Measurements from ENCODE around the gene MET.
"Not testable (repeated sequence)": the region's sequence is repeated elsewhere in the genome, so short reads cannot be mapped to it uniquely, and the experiment has no call there.

MET gene

GRCh38 chr7:116698930-116699721 is 27.1 kb downstream of the MET start:
- DNase-seq (ENCODE audit: low read depth), result no peak

DNA sequence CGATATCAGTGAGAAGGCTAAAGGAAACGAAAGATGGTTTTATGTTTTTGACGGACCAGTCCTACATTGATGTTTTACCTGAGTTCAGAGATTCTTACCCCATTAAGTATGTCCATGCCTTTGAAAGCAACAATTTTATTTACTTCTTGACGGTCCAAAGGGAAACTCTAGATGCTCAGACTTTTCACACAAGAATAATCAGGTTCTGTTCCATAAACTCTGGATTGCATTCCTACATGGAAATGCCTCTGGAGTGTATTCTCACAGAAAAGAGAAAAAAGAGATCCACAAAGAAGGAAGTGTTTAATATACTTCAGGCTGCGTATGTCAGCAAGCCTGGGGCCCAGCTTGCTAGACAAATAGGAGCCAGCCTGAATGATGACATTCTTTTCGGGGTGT is 27.7 kb downstream of the MET start:
- DNase-seq (ENCODE audit: low read depth), result no peak

DNA sequence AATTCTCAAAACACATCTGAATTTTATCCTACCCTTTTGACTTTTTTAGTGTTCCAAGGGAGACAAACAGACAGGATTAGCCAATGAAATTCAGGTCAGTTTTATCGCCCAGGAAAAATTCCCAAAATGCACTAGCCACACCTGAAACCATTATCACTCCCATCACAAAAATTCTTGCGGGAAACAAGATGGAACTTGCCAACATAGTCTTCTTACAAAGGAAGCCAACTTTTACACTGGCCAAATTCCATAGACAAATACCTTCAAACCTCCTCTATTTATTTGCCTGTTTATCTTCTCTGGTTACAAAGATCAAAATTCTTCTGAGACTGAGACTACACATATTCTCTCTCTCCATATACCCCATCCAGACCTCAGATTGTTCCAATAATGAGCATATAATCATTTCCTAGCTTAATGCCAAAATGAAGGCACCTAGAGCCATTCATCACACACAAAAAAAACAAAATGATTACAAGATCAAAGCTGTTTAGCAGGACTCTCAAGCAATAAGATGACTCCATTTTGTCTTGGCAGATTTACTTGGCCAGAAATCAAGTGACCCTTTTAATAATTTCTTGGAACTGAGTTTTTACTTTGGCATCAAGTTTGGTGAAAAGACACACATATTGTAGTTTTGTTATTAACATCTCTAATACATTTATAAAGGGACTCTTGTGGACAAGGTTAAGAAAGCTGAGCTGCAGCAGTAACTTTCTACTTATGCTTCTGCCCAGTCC is 30.2 kb downstream of the MET start:
- no peak for DNase-seq (ENCODE audit: low read depth)

GRCh38 chr7:116704650-116705228 is 32.7 kb downstream of the MET start:
- DNase-seq (ENCODE audit: low read depth), result no peak

DNA sequence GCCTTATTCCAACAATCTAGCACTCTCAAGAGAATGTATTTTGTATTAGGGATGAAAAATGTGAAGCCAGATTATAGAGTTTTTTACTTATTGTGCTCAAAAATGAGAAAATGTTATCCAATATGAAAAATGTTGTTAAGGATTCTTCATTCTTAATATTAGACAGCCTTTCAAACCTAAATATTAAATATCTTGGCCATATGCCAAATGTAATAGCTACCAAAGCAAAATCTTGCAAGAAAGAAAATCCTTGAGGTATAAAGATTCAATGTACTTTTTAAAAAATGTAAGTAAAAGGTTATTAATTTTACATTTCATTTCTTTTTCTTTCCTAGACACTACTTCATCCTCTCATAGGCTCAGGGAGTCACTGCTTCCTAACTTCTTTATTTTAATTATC is 33.4 kb downstream of the MET start:
- DNase-seq (ENCODE audit: low read depth), result no peak

DNA sequence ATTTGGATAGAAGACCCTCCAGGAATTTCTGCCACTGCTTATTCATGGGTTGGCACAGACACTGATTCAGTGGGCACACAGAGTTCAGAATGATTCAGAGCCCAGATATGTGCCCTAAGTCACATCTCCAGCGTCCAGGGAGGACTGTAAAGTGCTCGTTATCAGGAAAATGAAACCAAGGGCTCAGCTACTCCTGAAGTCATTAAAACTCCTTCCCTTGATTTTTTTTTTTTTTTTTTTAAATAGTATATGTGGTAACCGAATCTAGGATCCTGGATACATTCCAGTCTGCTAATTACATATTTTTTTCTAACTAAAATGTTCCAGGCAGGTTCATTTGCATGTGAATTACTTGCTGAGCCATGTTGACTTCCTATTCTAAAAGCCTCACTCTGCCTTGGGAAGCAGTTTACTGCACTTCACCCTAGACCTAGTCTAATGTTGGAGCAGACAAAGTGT is 34.7 kb downstream of the MET start:
- peak; percentile 36 for DNase-seq (ENCODE audit: low read depth)

DNA sequence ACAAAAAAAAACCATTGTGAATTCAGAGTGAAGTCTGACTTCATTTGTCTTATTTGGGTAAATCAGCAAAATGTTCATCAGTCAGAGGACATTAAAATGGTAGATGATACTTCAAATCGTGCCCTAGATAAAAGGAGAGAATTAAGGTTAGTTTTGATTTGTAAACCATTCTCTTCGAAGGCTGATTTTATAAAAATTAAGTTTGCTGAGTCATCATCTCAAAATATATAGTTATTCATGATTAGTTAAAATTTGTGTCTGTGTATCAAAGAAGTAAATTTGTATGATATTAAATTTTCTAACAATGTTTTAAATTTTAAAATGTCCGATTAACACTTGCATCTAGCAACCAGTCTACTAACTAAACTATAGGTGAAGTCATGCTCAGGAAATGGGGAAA is 35.3 kb downstream of the MET start:
- DNase-seq (ENCODE audit: low read depth), result no peak

DNA sequence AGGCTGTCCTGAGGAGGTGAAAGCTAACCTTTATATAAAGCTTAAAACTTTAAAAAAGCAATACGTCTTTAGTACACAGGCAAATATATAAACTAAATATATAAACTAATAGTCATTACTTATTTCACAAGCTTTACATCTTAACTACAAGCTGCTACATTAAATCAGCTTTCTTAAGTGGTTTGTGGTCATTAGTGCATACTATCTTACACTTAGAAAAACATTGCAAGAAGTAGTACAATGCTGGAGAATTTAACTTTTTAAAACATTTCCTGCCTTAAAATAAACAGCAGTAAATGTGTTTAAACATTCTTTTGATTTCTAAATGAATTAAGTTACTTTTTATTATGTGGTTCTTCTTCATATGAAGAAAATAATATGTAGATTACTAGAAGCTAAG is 36.3 kb downstream of the MET start:
- no peak for DNase-seq (ENCODE audit: low read depth)

DNA sequence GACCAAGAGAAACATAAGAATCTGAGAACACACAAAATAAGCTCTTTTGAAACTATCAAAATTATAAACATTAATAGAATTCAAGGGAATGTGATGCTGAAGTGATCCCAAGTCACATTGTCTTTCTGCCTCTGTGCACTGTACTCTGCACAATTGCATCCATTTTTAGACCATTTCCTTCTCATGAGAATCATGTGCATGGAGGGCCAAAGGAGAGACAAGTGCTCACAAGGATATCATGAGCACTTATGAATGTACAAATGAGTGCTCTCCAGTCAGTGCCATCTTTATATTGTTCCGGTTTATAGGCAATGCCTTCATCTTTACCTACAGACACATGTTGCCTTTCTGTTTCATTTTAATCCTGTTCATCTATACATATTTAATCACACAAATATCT is 36.9 kb downstream of the MET start:
- no peak for DNase-seq (ENCODE audit: low read depth)

DNA sequence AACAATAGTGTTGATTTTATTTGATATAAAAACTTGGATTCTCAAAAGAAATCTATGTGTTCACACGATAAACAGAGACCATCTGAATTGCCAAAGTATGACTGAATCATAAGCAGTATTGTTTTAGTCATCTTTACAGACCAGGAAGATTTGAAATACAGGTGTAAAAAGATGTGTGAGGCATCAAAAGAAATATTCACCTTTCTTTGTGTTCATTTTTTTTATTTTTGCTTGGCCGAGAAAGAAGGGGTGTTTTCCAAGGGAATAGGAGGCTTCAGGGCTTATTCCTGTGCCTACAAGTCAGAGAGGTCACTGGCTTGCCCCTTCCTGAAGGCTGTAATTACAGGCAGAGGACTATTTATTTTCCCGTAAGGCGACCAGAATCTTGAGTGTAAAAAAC is 37.3 kb downstream of the MET start:
- DNase-seq (ENCODE audit: low read depth), result no peak

GRCh38 chr7:116710764-116711452 is 38.9 kb downstream of the MET start:
- no peak for DNase-seq (ENCODE audit: low read depth)

GRCh38 chr7:116711790-116712189 is 39.8 kb downstream of the MET start:
- DNase-seq (ENCODE audit: low read depth), result no peak

DNA sequence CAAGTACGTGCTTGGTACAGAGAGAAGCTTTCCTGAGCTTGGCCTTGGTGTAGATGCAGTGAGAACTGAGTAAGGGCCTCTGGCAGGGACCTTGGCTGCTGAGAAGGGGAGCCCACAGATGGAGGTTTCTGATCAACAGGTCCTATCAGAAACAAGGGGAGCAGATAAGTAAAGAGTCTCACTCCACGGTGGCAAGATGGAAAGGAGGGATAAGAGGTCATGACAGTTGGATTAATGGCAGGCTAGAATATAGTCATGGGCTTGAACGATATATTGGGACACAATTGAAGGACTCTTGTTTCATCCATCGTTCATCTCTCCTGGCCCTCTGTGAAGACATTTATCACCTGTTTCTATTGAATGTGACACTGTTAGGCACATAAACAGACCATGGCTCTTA is 41.5 kb downstream of the MET start:
- DNase-seq (ENCODE audit: low read depth), result no peak

DNA sequence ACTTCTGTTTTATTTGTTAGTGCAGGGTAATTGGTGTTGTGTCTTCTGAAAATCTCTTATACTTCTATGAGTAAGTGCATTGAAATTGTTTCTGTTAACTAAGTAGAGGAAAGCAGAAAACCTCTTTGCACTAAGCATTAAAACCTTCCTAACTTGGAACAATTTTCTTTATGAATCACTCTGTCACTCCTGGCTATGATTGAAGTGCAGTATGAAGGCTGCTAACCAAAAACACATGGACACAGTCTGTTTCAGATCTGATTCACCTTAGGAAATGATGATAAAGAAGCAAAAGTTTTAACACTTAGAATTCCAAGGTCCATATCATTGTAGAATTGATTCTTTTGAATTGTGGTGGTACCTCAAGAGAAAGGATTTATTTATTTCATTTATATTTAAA is 41.9 kb downstream of the MET start:
- DNase-seq (ENCODE audit: low read depth), result peak; percentile 68

- no peak for DNase-seq (ENCODE audit: low read depth)
Measured at GRCh38 chr7:116715077-116715476, 43.1 kb downstream of the MET start.

- no peak for DNase-seq (ENCODE audit: low read depth)
Measured at GRCh38 chr7:116717137-116717536, 45.1 kb downstream of the MET start.

DNA sequence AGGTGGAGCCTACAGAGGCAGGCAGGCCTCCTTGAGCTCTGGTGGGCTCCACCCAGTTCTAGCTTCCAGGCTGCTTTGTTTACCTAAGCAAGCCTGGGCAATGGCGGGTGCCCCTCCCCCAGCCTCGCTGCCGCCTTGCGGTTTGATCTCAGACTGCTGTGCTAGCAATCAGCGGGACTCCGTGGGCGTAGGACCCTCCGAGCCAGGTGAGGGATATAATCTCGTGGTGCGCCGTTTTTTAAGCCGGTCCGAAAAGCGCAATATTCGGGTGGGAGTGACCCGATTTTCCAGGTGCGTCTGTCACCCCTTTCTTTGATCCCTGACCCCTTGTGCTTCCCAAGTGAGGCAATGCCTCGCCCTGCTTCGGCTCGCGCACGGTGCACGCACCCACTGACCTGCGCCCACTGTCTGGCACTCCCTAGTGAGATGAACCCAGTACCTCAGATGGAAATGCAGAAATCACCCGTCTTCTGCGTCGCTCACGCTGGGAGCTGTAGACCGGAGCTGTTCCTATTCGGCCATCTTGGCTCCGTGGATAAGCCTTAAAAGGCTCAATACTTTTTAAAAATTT is 52.0 kb downstream of the MET start:
- not testable (repeated sequence) for DNase-seq (ENCODE audit: low read depth)

DNA sequence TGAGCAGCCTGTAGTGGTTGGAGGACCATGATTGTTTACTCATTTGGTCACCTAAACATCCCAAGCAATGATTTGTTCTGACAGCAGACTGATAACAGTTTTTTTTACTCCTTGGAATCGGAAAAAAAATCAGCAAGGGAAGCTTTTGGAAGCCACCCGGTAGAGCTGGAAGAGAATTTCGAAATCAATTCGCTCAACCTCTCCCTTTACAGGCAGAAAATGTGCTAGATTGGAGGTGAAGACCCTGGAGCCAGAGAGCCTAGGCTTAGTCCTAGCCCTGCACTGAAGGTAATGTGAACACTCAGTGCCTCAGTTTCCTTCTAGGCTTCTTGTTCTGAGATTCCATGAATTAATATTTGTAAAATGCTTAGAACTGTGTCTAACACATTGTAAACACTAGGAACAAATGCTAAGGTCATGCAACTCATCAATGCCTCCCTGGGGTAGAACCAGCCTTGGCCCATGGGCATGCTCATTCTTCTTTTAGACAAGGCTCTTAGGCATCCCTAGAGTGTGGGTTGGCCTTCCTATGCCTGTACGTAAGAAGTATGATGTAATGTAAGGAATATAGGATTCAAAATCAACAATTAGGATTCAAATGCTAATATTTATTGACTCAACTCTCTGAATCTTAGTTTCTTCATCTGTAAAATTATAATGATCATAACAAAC is 52.7 kb downstream of the MET start:
- DNase-seq (ENCODE audit: low read depth), result no peak

DNA sequence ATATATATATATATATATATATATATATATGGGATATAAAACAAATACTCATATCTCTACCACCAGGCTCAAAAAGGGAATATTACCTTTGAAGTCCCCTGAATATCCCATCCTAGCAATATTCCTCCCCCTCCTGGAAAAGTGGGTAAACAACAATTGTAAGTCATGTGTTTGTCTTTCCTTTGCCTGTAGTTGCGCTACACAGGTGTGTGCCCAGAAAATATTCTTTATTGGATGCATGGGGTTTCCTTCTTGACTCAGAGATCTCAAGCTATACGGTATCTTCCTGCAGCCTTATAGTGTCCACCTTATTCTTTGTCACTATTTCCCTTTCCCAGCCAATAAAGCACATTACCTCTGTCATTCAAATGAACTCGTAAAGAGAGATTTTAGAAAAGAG is 54.2 kb downstream of the MET start:
- DNase-seq (ENCODE audit: low read depth), result no peak

DNA sequence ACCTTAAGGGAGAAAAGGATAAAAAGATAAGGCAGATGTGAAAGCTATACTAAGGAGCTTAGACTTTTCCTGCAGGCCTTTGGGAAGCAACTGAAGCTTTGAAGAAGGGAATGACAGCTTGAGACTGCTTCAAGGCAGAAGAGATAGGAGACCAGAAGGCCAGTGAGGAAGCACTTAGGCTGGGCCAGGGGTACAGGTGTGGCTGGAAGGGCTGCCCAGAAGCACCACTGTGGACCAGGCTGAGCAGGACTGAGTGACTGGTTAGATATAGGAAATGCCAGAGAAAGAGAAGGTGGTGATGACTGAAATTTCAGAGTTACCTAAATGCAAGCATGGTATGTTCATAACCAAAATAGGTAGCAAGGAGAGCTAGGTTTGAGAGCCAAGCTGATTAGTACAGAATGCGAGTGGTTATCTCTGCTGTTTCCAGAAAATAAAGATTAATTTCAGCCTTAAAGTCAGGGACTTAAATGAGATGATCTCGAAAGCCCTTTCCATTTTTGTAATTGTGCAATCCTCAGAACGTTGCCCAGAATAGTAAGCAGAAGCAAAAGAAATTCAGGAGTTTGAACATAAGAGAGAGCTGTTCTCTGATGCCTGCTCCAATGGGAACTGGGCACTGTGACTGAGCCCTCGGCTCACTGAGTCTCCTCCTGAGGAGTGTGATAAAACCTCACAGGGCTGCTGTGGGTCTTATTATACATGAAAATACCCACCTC is 54.9 kb downstream of the MET start:
- no peak for DNase-seq (ENCODE audit: low read depth)

DNA sequence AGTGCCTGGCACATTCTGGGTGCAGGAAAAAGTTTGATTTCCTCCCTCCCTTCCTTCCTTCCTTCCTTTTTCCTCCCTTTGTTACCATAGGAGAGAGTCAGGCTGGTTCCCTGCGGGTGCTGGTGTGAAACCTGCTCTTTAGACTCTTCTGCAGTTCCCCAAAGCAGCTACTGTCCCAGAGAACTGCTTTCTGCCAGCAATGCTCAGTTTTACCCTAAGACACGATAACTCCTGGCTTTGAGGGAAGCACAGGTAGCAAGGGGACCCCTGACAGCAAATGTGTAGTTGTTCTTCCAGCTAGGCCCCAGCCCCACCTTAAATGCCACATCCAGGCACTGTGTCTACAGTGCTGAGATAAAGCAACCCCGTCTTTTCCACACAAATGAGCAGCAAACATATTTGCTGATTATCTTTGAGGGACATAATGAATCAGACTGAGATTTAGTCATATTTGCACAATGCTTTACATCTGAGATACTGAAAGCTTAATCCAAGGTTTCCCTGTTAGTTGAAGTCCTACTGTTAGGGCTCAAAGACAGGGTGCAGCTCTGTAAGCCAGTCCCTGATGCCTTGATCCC is 55.5 kb downstream of the MET start:
- no peak for DNase-seq (ENCODE audit: low read depth)
